ENCODE data around the gene GAST. TPM values are rescaled to one million over a fixed set of nuclear protein-coding genes. Genes with fewer than 3 reads are reported as not detected.
"Not testable (repeated sequence)": the region's sequence is repeated elsewhere in the genome, so short reads cannot be mapped to it uniquely, and the experiment has no call there.

GAST gene
- total and polyA plus RNA-seq, 11 donors: not detected

GRCh38 chr17:41695954-41696757, 16.0 kb upstream of the GAST start:
- H3K9me3 ChIP-seq: no peaks in the 10 kb centered on the region
- 54 to 61% (median 58%) methylated on average over 11 of the region's 11 CpGs for WGBS, 4 donors
- no peak overlapping the region for H3K4me3 ChIP-seq
- peaks cover 3 to 44% (median 31%) of the 10 kb centered on the region in 12 donors for H3K4me1 ChIP-seq
- TF ChIP-seq POLR2A (IDR thresholded peaks at IDR 0.05) (no peak), CTCF (IDR thresholded peaks at IDR 0.05) (peak; percentile 71 to 91 (median 84))
- H3K36me3 ChIP-seq: peaks cover 0 to 47% (median 44%) of the 10 kb centered on the region in 9 donors
- H3K27ac ChIP-seq: peak overlapping the region in 5 of 12 donors; percentile 35 to 70 (median 53)
- intact Hi-C loops (cut with DNase I): loop anchor here in 1 of 10 donors (10.0 kb wide), 1 partner anchor 79 kb away; no protein-coding TSS in a partner anchor
- ATAC-seq (peak in 2 of 4 donors; percentile 1 to 12), DNase-seq (peak in 4 of 5 donors; percentile 54 to 67 (median 66))
- H3K27me3 ChIP-seq: no peaks in the 10 kb centered on the region

- Histone ChIP-seq H3K36me3 (peaks cover 0 to 35% (median 32%) of the 10 kb centered on the region in 9 donors), H3K27ac (peak overlapping the region in 10 of 12 donors; percentile 19 to 70 (median 51)), H3K4me3 (no peak overlapping the region), H3K9me3 (no peaks in the 10 kb centered on the region), H3K4me1 (peaks cover 3 to 32% (median 20%) of the 10 kb centered on the region in 12 donors), H3K27me3 (no peaks in the 10 kb centered on the region)
- TF ChIP-seq POLR2A (IDR thresholded peaks at IDR 0.05): no peak
- TF ChIP-seq CTCF (IDR thresholded peaks at IDR 0.05): no peak
- WGBS, 4 donors: 25 to 37% (median 31%) methylated on average over 6 of the region's 6 CpGs
- intact Hi-C loops (cut with DNase I): loop anchor here in 1 of 10 donors (10.0 kb wide), 1 partner anchor 77 kb away; no protein-coding TSS in a partner anchor
- DNase-seq (peak in 4 of 5 donors; percentile 68 to 87 (median 76)), ATAC-seq (peak; percentile 78 to 94 (median 83))
Measured at GRCh38 chr17:41697122-41697962, 14.8 kb upstream of the GAST start.

GRCh38 chr17:41700843-41701242, 11.3 kb upstream of the GAST start:
- DNase-seq; H3K36me3 ChIP-seq; intact Hi-C loops (cut with DNase I); ATAC-seq; H3K9me3 ChIP-seq; H3K27ac ChIP-seq; H3K27me3 ChIP-seq; H3K4me3 ChIP-seq: not testable (repeated sequence)
- peaks cover 3 to 23% (median 16%) of the 10 kb centered on the region in 12 donors for H3K4me1 ChIP-seq
- 71 to 93% (median 86%) methylated on average over 1 to 3 of the region's 3 CpGs for WGBS, 4 donors

GRCh38 chr17:41702712-41703111, 9.4 kb upstream of the GAST start:
- Histone ChIP-seq H3K36me3 (no peaks in the 10 kb centered on the region), H3K4me3 (no peak overlapping the region), H3K27me3 (no peaks in the 10 kb centered on the region), H3K27ac (no peak overlapping the region), H3K4me1 (peaks cover 0 to 4% (median under 1%) of the 10 kb centered on the region in 12 donors), H3K9me3 (no peaks in the 10 kb centered on the region)
- 88 to 92% (median 89%) methylated on average over 8 of the region's 8 CpGs for WGBS, 4 donors
- TF ChIP-seq CTCF (IDR thresholded peaks at IDR 0.05) (no peak), POLR2A (IDR thresholded peaks at IDR 0.05) (no peak)
- DNase-seq: no peak
- no peak for ATAC-seq
- intact Hi-C loops (cut with DNase I): no loop called here
